Measurements from ENCODE around the gene BCAS3.

BCAS3 gene

DNA sequence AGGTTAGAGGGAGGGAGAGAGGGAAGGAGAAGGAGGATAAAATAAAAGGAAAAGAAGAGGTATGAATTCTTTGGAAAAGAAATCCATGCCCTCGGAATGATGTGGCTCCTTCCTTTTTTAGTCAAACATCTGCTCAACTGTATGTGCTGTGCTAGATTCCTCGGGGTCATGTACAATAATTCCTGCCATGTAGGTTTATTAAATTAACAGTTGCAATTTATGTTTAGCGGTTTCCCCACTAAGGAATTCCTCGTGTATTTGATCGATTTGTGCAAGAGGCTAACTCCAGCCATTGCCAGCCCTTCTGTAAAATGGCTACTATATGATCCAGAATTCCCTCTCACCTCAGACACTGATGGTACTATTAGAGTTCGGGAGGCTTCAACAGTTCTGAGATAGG is 639.0 kb downstream of the BCAS3 start:
- no peak for ATAC-seq
- no peak for TF ChIP-seq ZNF8 (CRISPR knock-in tag; IDR thresholded peaks at IDR 0.05)
- TF ChIP-seq CSDC2 (CRISPR knock-in tag; IDR thresholded peaks at IDR 0.05): no peak
- TF ChIP-seq SNAI2 (CRISPR knock-in tag; IDR thresholded peaks at IDR 0.05): no peak

DNA sequence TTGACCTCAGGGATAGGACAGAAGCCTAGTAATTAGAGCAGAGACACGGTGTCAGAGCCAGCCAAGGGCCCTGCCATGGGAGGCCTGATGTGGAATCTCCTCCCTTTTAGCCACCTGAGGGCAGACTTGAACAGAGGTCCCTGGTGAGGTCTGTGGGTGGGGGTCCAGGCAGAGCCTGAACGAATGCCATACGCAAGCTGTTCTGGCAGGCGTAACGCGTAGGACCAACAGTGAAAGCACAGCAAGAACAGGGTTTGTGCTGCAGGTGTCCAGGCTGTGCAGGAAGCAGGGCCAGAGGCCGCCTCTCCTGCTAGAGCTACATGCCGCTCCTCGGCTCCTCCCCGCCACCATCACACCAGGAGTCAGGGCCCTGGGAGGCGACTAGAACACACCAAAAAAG is 640.1 kb downstream of the BCAS3 start:
- TF ChIP-seq TCF4 (CRISPR knock-in tag; IDR thresholded peaks at IDR 0.05; ENCODE audit: borderline replicate concordance) (no peak), ESRRG (CRISPR knock-in tag; IDR thresholded peaks at IDR 0.05) (no peak), ZC3H10 (CRISPR knock-in tag; IDR thresholded peaks at IDR 0.05) (no peak), CSDC2 (CRISPR knock-in tag; IDR thresholded peaks at IDR 0.05) (no peak), TOX (CRISPR knock-in tag; IDR thresholded peaks at IDR 0.05; ENCODE audit: borderline replicate concordance) (no peak), BACH2 (CRISPR knock-in tag; IDR thresholded peaks at IDR 0.05; ENCODE audit: borderline replicate concordance) (no peak), ZFP3 (CRISPR knock-in tag; IDR thresholded peaks at IDR 0.05) (no peak), ZNF565 (CRISPR knock-in tag; conservative IDR thresholded peaks at IDR 0.05; ENCODE audit: low read depth) (no peak), OSR1 (CRISPR knock-in tag; IDR thresholded peaks at IDR 0.05) (no peak), GLIS3 (CRISPR knock-in tag; IDR thresholded peaks at IDR 0.05) (no peak), ISL1 (CRISPR knock-in tag; IDR thresholded peaks at IDR 0.05) (no peak), PPARA (CRISPR knock-in tag; IDR thresholded peaks at IDR 0.05; ENCODE audit: borderline replicate concordance) (no peak), ARNTL (CRISPR knock-in tag; IDR thresholded peaks at IDR 0.05; ENCODE audit: borderline replicate concordance, low read depth) (no peak), ZFP30 (CRISPR knock-in tag; IDR thresholded peaks at IDR 0.05) (no peak)
- TF ChIP-seq, protein P1, sequence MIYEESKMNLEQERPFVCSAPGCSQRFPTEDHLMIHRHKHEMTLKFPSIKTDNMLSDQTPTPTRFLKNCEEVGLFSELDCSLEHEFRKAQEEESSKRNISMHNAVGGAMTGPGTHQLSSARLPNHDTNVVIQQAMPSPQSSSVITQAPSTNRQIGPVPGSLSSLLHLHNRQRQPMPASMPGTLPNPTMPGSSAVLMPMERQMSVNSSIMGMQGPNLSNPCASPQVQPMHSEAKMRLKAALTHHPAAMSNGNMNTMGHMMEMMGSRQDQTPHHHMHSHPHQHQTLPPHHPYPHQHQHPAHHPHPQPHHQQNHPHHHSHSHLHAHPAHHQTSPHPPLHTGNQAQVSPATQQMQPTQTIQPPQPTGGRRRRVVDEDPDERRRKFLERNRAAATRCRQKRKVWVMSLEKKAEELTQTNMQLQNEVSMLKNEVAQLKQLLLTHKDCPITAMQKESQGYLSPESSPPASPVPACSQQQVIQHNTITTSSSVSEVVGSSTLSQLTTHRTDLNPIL (CRISPR knock-in tag; IDR thresholded peaks at IDR 0.05; ENCODE audit: low read depth): no peak
- TF ChIP-seq, protein P2, sequence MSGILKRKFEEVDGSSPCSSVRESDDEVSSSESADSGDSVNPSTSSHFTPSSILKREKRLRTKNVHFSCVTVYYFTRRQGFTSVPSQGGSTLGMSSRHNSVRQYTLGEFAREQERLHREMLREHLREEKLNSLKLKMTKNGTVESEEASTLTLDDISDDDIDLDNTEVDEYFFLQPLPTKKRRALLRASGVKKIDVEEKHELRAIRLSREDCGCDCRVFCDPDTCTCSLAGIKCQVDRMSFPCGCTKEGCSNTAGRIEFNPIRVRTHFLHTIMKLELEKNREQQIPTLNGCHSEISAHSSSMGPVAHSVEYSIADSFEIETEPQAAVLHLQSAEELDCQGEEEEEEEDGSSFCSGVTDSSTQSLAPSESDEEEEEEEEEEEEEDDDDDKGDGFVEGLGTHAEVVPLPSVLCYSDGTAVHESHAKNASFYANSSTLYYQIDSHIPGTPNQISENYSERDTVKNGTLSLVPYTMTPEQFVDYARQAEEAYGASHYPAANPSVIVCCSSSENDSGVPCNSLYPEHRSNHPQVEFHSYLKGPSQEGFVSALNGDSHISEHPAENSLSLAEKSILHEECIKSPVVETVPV (CRISPR knock-in tag; IDR thresholded peaks at IDR 0.05): no peak
- TF ChIP-seq, protein P3, sequence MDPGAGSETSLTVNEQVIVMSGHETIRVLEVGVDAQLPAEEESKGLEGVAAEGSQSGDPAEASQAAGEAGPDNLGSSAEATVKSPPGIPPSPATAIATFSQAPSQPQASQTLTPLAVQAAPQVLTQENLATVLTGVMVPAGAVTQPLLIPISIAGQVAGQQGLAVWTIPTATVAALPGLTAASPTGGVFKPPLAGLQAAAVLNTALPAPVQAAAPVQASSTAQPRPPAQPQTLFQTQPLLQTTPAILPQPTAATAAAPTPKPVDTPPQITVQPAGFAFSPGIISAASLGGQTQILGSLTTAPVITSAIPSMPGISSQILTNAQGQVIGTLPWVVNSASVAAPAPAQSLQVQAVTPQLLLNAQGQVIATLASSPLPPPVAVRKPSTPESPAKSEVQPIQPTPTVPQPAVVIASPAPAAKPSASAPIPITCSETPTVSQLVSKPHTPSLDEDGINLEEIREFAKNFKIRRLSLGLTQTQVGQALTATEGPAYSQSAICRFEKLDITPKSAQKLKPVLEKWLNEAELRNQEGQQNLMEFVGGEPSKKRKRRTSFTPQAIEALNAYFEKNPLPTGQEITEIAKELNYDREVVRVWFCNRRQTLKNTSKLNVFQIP (CRISPR knock-in tag; IDR thresholded peaks at IDR 0.05; ENCODE audit: borderline replicate concordance, low read depth): no peak
- no peak for ATAC-seq

DNA sequence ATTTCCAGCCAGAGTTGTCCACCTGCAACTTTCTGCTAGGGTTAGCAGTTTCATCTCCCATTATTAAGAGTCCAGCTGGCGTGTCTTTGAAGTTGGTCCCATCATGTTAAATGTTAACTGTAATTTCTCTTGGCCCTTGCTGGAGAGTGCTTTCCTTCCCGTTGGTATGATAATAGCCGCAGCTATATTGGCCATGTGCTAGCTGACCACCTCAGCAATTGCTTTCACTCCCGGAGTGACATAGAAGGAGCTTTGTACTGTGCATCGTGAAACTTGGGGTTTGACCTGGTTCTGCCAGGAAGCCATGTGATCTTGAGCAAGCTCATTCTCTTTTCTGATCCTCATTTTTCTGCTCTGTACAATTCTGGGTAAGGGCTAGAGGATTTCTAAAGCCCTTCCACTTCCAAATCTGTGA is 641.0 kb downstream of the BCAS3 start:
- TF ChIP-seq RARB (CRISPR knock-in tag; IDR thresholded peaks at IDR 0.05) (no peak), ESRRG (CRISPR knock-in tag; IDR thresholded peaks at IDR 0.05) (no peak), PPARA (CRISPR knock-in tag; IDR thresholded peaks at IDR 0.05; ENCODE audit: borderline replicate concordance) (no peak), ZNF565 (CRISPR knock-in tag; conservative IDR thresholded peaks at IDR 0.05; ENCODE audit: low read depth) (no peak), OSR1 (CRISPR knock-in tag; IDR thresholded peaks at IDR 0.05) (no peak), ZNF70 (CRISPR knock-in tag; IDR thresholded peaks at IDR 0.05) (no peak), ISL1 (CRISPR knock-in tag; IDR thresholded peaks at IDR 0.05) (no peak), SNAI2 (CRISPR knock-in tag; IDR thresholded peaks at IDR 0.05) (no peak), GLIS3 (CRISPR knock-in tag; IDR thresholded peaks at IDR 0.05) (no peak), TOX (CRISPR knock-in tag; IDR thresholded peaks at IDR 0.05; ENCODE audit: borderline replicate concordance) (no peak), ZFP30 (CRISPR knock-in tag; IDR thresholded peaks at IDR 0.05) (no peak), BACH2 (CRISPR knock-in tag; IDR thresholded peaks at IDR 0.05; ENCODE audit: borderline replicate concordance) (no peak), ZC3H10 (CRISPR knock-in tag; IDR thresholded peaks at IDR 0.05) (no peak), TCF4 (CRISPR knock-in tag; IDR thresholded peaks at IDR 0.05; ENCODE audit: borderline replicate concordance) (no peak), ARNTL (CRISPR knock-in tag; IDR thresholded peaks at IDR 0.05; ENCODE audit: borderline replicate concordance, low read depth) (no peak)
- TF ChIP-seq, protein P4, sequence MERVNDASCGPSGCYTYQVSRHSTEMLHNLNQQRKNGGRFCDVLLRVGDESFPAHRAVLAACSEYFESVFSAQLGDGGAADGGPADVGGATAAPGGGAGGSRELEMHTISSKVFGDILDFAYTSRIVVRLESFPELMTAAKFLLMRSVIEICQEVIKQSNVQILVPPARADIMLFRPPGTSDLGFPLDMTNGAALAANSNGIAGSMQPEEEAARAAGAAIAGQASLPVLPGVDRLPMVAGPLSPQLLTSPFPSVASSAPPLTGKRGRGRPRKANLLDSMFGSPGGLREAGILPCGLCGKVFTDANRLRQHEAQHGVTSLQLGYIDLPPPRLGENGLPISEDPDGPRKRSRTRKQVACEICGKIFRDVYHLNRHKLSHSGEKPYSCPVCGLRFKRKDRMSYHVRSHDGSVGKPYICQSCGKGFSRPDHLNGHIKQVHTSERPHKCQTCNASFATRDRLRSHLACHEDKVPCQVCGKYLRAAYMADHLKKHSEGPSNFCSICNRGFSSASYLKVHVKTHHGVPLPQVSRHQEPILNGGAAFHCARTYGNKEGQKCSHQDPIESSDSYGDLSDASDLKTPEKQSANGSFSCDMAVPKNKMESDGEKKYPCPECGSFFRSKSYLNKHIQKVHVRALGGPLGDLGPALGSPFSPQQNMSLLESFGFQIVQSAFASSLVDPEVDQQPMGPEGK (CRISPR knock-in tag; IDR thresholded peaks at IDR 0.05; ENCODE audit: borderline replicate concordance): no peak
- TF ChIP-seq, protein P2 (CRISPR knock-in tag; IDR thresholded peaks at IDR 0.05): no peak
- TF ChIP-seq, protein P3 (CRISPR knock-in tag; IDR thresholded peaks at IDR 0.05; ENCODE audit: borderline replicate concordance, low read depth): no peak
- TF ChIP-seq, protein P5, sequence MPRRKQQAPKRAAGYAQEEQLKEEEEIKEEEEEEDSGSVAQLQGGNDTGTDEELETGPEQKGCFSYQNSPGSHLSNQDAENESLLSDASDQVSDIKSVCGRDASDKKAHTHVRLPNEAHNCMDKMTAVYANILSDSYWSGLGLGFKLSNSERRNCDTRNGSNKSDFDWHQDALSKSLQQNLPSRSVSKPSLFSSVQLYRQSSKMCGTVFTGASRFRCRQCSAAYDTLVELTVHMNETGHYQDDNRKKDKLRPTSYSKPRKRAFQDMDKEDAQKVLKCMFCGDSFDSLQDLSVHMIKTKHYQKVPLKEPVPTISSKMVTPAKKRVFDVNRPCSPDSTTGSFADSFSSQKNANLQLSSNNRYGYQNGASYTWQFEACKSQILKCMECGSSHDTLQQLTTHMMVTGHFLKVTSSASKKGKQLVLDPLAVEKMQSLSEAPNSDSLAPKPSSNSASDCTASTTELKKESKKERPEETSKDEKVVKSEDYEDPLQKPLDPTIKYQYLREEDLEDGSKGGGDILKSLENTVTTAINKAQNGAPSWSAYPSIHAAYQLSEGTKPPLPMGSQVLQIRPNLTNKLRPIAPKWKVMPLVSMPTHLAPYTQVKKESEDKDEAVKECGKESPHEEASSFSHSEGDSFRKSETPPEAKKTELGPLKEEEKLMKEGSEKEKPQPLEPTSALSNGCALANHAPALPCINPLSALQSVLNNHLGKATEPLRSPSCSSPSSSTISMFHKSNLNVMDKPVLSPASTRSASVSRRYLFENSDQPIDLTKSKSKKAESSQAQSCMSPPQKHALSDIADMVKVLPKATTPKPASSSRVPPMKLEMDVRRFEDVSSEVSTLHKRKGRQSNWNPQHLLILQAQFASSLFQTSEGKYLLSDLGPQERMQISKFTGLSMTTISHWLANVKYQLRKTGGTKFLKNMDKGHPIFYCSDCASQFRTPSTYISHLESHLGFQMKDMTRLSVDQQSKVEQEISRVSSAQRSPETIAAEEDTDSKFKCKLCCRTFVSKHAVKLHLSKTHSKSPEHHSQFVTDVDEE (CRISPR knock-in tag; IDR thresholded peaks at IDR 0.05): no peak
- TF ChIP-seq, protein P1 (CRISPR knock-in tag; IDR thresholded peaks at IDR 0.05; ENCODE audit: low read depth): no peak
- ATAC-seq: no peak
